ENCODE measurements around the gene MDP1. TPM values are rescaled to one million over a fixed set of nuclear protein-coding genes. Genes with fewer than 3 reads are reported as not detected.

The MDP1 gene
- total RNA-seq, 3 donors from 2014 or later = 13.1 to 20.8 (median 17.1) TPM

GRCh38 chr14:24255931-24256711 is 40.3 kb upstream of the MDP1 start:
- no peaks in the 10 kb centered on the region for H3K9me3 ChIP-seq
- no peak overlapping the region for H3K27ac ChIP-seq
- H3K4me3 ChIP-seq = no peak overlapping the region
- DNase-seq (ENCODE audit: low spot score in 2 of 2) = no peak
- intact Hi-C loops (cut with DNase I; ENCODE audit: low total_unique reads) = no loop called here
- H3K4me1 ChIP-seq = no peaks in the 10 kb centered on the region
- no peaks in the 10 kb centered on the region for H3K36me3 ChIP-seq
- TF ChIP-seq CTCF (IDR thresholded peaks at IDR 0.05) (no peak), POLR2A (IDR thresholded peaks at IDR 0.05) (no peak), POLR2AphosphoS5 (IDR thresholded peaks at IDR 0.05) (no peak)
- no peaks in the 10 kb centered on the region for H3K27me3 ChIP-seq

- DNase-seq (ENCODE audit: low spot score in 2 of 2) = no peak
- Histone ChIP-seq H3K36me3 (no peaks in the 10 kb centered on the region), H3K9me3 (no peaks in the 10 kb centered on the region), H3K4me1 (no peaks in the 10 kb centered on the region), H3K27ac (no peak overlapping the region), H3K27me3 (no peaks in the 10 kb centered on the region), H3K4me3 (no peak overlapping the region)
- TF ChIP-seq POLR2AphosphoS5 (IDR thresholded peaks at IDR 0.05) (no peak), POLR2A (IDR thresholded peaks at IDR 0.05) (no peak), CTCF (IDR thresholded peaks at IDR 0.05) (no peak)
- intact Hi-C loops (cut with DNase I; ENCODE audit: low total_unique reads) = no loop called here
Observed at GRCh38 chr14:24255438-24255837, 39.6 kb upstream of the MDP1 start.

- no peaks in the 10 kb centered on the region for H3K9me3 ChIP-seq
- no peaks in the 10 kb centered on the region for H3K27me3 ChIP-seq
- DNase-seq (ENCODE audit: low spot score in 2 of 2) = no peak
- intact Hi-C loops (cut with DNase I; ENCODE audit: low total_unique reads) = no loop called here
- no peak overlapping the region for H3K27ac ChIP-seq
- no peak for TF ChIP-seq POLR2AphosphoS5 (IDR thresholded peaks at IDR 0.05)
- no peak for TF ChIP-seq CTCF (IDR thresholded peaks at IDR 0.05)
- no peak for TF ChIP-seq POLR2A (IDR thresholded peaks at IDR 0.05)
- H3K4me1 ChIP-seq = no peaks in the 10 kb centered on the region
- no peaks in the 10 kb centered on the region for H3K36me3 ChIP-seq
- H3K4me3 ChIP-seq = no peak overlapping the region
Observed at GRCh38 chr14:24254630-24255392, 38.9 kb upstream of the MDP1 start.

GRCh38 chr14:24253936-24254335 is 38.1 kb upstream of the MDP1 start:
- Histone ChIP-seq H3K4me3 (no peak overlapping the region), H3K27me3 (no peaks in the 10 kb centered on the region), H3K36me3 (no peaks in the 10 kb centered on the region), H3K9me3 (no peaks in the 10 kb centered on the region), H3K27ac (no peak overlapping the region), H3K4me1 (no peaks in the 10 kb centered on the region)
- DNase-seq (ENCODE audit: low spot score in 2 of 2) = no peak
- TF ChIP-seq POLR2AphosphoS5 (IDR thresholded peaks at IDR 0.05) = no peak
- TF ChIP-seq POLR2A (IDR thresholded peaks at IDR 0.05) = no peak
- intact Hi-C loops (cut with DNase I; ENCODE audit: low total_unique reads) = no loop called here

GRCh38 chr14:24252289-24253124 is 36.6 kb upstream of the MDP1 start:
- H3K27ac ChIP-seq = no peak overlapping the region
- no peaks in the 10 kb centered on the region for H3K4me1 ChIP-seq
- no peaks in the 10 kb centered on the region for H3K27me3 ChIP-seq
- H3K4me3 ChIP-seq = no peak overlapping the region
- intact Hi-C loops (cut with DNase I; ENCODE audit: low total_unique reads) = no loop called here
- DNase-seq (ENCODE audit: low spot score in 2 of 2) = no peak
- H3K9me3 ChIP-seq = no peaks in the 10 kb centered on the region
- H3K36me3 ChIP-seq = no peaks in the 10 kb centered on the region
- TF ChIP-seq POLR2AphosphoS5 (IDR thresholded peaks at IDR 0.05) (no peak), CTCF (IDR thresholded peaks at IDR 0.05) (no peak), POLR2A (IDR thresholded peaks at IDR 0.05) (no peak)
